H1 (cell line): Measurements from ENCODE around the gene INPP5K. TPM values are rescaled to one million over a fixed set of nuclear protein-coding genes. Genes with fewer than 3 reads are reported as not detected.
A peak's percentile ranks its signal among the peaks of the same experiment; 100 is the strongest.

ENCODE experiments used
- CTCF ChIA-PET: fragments of 300-600 bp; sonication (Branson Sonifier 250); formaldehyde crosslinking; loops from one replicate; lab custom pipeline; 2021; ENCODE audit not compliant: partially characterized antibody; lab: Charles Lee
- POLR2A ChIA-PET: fragments of 300-600 bp; sonication (Branson Sonifier 250); formaldehyde crosslinking; loops from one replicate; lab custom pipeline; 2021; ENCODE audit warnings: inconsistent platforms; ENCODE audit not compliant: partially characterized antibody; lab: Charles Lee
- DNase-seq, 2 experiments: peaks; one replicate each; pipeline versions ENCODE4 v3.0.0 to v3.0.0-alpha.2; 2010 to 2022; ENCODE audit warnings: low spot score in 2 of 2, low read depth in 1 of 2, mixed read lengths in 1 of 2
- FAIRE-seq: peaks from 2 replicates; lab custom pipeline; 2011; peaks lifted over from hg19 to GRCh38; lab: Jason Lieb, UNC
- H2AFZ ChIP-seq: 2 replicates; pipeline ENCODE4 v1.8.1; 2012; ENCODE audit warnings: low read length, inconsistent platforms
- H2AK5ac ChIP-seq: 2 replicates; pipeline ENCODE4 v1.6.1; 2013; ENCODE audit warnings: low read depth, low read length
- H2BK120ac ChIP-seq: replicated peaks from 2 replicates; pipeline ENCODE3; 2013; ENCODE audit warnings: low read depth, low read length, inconsistent platforms
- H2BK12ac ChIP-seq: 2 replicates; pipeline ENCODE4 v1.6.1; 2013; ENCODE audit warnings: low read depth, low read length
- H2BK15ac ChIP-seq: 2 replicates; pipeline ENCODE4 v1.6.1; 2013; ENCODE audit warnings: low read length
- H2BK20ac ChIP-seq: 2 replicates; pipeline ENCODE4 v1.6.1; 2013; ENCODE audit warnings: low read length
- H2BK5ac ChIP-seq: 2 replicates; pipeline ENCODE4 v1.6.1; 2013; ENCODE audit warnings: low read depth, low read length
- H3K14ac ChIP-seq: 2 replicates; pipeline ENCODE4 v1.6.1; 2013; ENCODE audit warnings: inconsistent platforms; ENCODE audit not compliant: insufficient read length
- H3K18ac ChIP-seq: 2 replicates; pipeline ENCODE4 v1.6.1; 2013; ENCODE audit warnings: low read length; ENCODE audit errors: extremely low read depth
- H3K23ac ChIP-seq: 2 replicates; pipeline ENCODE4 v1.6.1; 2013; ENCODE audit warnings: inconsistent platforms; ENCODE audit not compliant: insufficient read length
- H3K23me2 ChIP-seq: 2 replicates; pipeline ENCODE4 v1.6.1; 2013; ENCODE audit warnings: low read depth, low read length
- H3K27ac ChIP-seq: 2 replicates; pipeline ENCODE4 v1.6.1; 2011; ENCODE audit warnings: low read depth, low read length, inconsistent platforms
- H3K27me3 ChIP-seq, 4 experiments: replicated peaks in 1 of 4; 1 replicate in 1 of 4; 2 replicates in 3 of 4; pipeline versions ENCODE4 v1.6.1 to v1.8.1; 2011 to 2013; ENCODE audit warnings: low read length in 3 of 4, mild to moderate bottlenecking in 3 of 4, inconsistent platforms in 2 of 4, mixed read lengths in 2 of 4, moderate library complexity in 1 of 4; ENCODE audit not compliant: control insufficient read depth in 3 of 4, insufficient read depth in 3 of 4; ENCODE audit errors: extremely low read depth in 1 of 4
- H3K36me3 ChIP-seq, 4 experiments: 2 replicates each; pipeline versions ENCODE4 v1.6.1 to v1.8.1; 2011 to 2013; ENCODE audit warnings: mild to moderate bottlenecking in 4 of 4, low read length in 3 of 4, moderate library complexity in 2 of 4, control low read depth in 1 of 4, inconsistent platforms in 1 of 4; ENCODE audit not compliant: insufficient read depth in 4 of 4, control insufficient read depth in 2 of 4
- H3K4ac ChIP-seq: replicated peaks from 2 replicates; pipeline ENCODE3; 2013; ENCODE audit warnings: low read length, low read depth, mixed read lengths, inconsistent platforms; ENCODE audit not compliant: insufficient read length
- H3K4me1 ChIP-seq, 4 experiments: replicated peaks in 1 of 4; 1 replicate in 1 of 4; 2 replicates in 3 of 4; pipeline versions ENCODE4 v1.6.1 to v1.8.1; 2011 to 2013; ENCODE audit warnings: low read length in 3 of 4, inconsistent platforms in 2 of 4, mixed read lengths in 1 of 4; ENCODE audit not compliant: insufficient read depth in 4 of 4, control insufficient read depth in 3 of 4
- H3K4me2 ChIP-seq, 2 experiments: 2 replicates each; pipeline versions ENCODE4 v1.6.1 to v1.8.1; 2011 to 2013; ENCODE audit warnings: low read depth in 2 of 2, low read length in 2 of 2, control low read depth in 1 of 2, inconsistent platforms in 1 of 2, mild to moderate bottlenecking in 1 of 2; ENCODE audit not compliant: insufficient read depth in 1 of 2
- H3K4me3 ChIP-seq, 4 experiments: fragments of 200-600, 300-600 bp in 1 of 4; sonication (generic), shearing (Covaris generic), sonication (Bioruptor Twin) in 1 of 4; 2 replicates each; pipeline versions ENCODE4 v1.5.1 to v1.8.1; 2011 to 2016; ENCODE audit warnings: low read length in 4 of 4, low read depth in 3 of 4, control low read depth in 2 of 4, inconsistent platforms in 2 of 4, mild to moderate bottlenecking in 2 of 4, mixed read lengths in 1 of 4, moderate library complexity in 1 of 4; ENCODE audit not compliant: insufficient read depth in 2 of 4; ENCODE audit errors: extremely low read depth in 1 of 4
- H3K56ac ChIP-seq: replicated peaks from 2 replicates; pipeline ENCODE3; 2013; ENCODE audit warnings: low read depth, mild to moderate bottlenecking, mixed read lengths, low read length, inconsistent platforms; ENCODE audit not compliant: insufficient read length
- H3K79me1 ChIP-seq: 2 replicates; pipeline ENCODE4 v1.6.1; 2013; ENCODE audit warnings: low read depth, low read length, control low read depth
- H3K79me2 ChIP-seq, 2 experiments: 2 replicates each; pipeline versions ENCODE4 v1.6.1 to v1.8.1; 2012 to 2013; ENCODE audit warnings: low read length in 2 of 2, mild to moderate bottlenecking in 2 of 2, inconsistent platforms in 1 of 2; ENCODE audit not compliant: insufficient read depth in 2 of 2, control insufficient read depth in 1 of 2
- H3K9ac ChIP-seq, 4 experiments: replicated peaks in 1 of 4; 1 replicate in 1 of 4; 2 replicates in 3 of 4; pipeline versions ENCODE4 v1.6.1 to v1.8.1; 2011 to 2013; ENCODE audit warnings: low read depth in 3 of 4, low read length in 3 of 4, control low read depth in 2 of 4, mild to moderate bottlenecking in 2 of 4, moderate library complexity in 2 of 4, inconsistent platforms in 1 of 4; ENCODE audit errors: extremely low read depth in 1 of 4
- H3K9me3 ChIP-seq, 2 experiments: 2 replicates each; pipeline versions ENCODE4 v1.6.1 to v1.8.1; 2012 to 2013; ENCODE audit warnings: mild to moderate bottlenecking in 2 of 2, moderate library complexity in 2 of 2, control low read depth in 1 of 2, inconsistent platforms in 1 of 2, low read depth in 1 of 2, low read length in 1 of 2, mixed read lengths in 1 of 2; ENCODE audit not compliant: insufficient read depth in 2 of 2
- H4K20me1 ChIP-seq, 2 experiments: replicated peaks in 1 of 2; 2 replicates each; pipeline versions ENCODE3 to v1.8.1; 2011 to 2013; ENCODE audit warnings: inconsistent platforms in 2 of 2, low read length in 2 of 2, mild to moderate bottlenecking in 1 of 2; ENCODE audit not compliant: insufficient read depth in 2 of 2, control insufficient read depth in 1 of 2
- H4K5ac ChIP-seq: 2 replicates; pipeline ENCODE4 v1.6.1; 2013; ENCODE audit warnings: low read length, low read depth, mixed read lengths, inconsistent platforms; ENCODE audit not compliant: insufficient read length
- H4K8ac ChIP-seq: 2 replicates; pipeline ENCODE4 v1.8.0; 2013; ENCODE audit warnings: mild to moderate bottlenecking, moderate library complexity, low read length, inconsistent platforms; ENCODE audit not compliant: insufficient read depth; ENCODE audit errors: extremely low read depth
- H4K91ac ChIP-seq: replicated peaks from 2 replicates; pipeline ENCODE3; 2013; ENCODE audit warnings: low read length, mixed read lengths, inconsistent platforms; ENCODE audit not compliant: insufficient read length
- ASH2L ChIP-seq: fragments of 200-600, 300-600 bp; sonication (generic); IDR thresholded peaks from one replicate; pipeline ENCODE4 v1.7.1; 2017; ENCODE audit warnings: low read length
- BACH1 ChIP-seq: IDR thresholded peaks from 2 replicates; pipeline ENCODE4 v1.6.1; 2012; ENCODE audit warnings: low read length, improper control_type of control experiment
- CHD2 ChIP-seq: IDR thresholded peaks from 2 replicates; pipeline ENCODE4 v1.6.1; 2012; ENCODE audit warnings: low read length, improper control_type of control experiment
- CREB1 ChIP-seq: IDR thresholded peaks from 2 replicates; pipeline ENCODE4 v1.6.1; 2012; ENCODE audit warnings: inconsistent platforms
- FOSL1 ChIP-seq: IDR thresholded peaks from 2 replicates; pipeline ENCODE4 v1.6.1; 2011; ENCODE audit warnings: mild to moderate bottlenecking, low read depth, low read length, moderate library complexity; ENCODE audit not compliant: insufficient read depth
- HDAC2 ChIP-seq, 2 experiments: fragments of 300-600 bp in 1 of 2; sonication (generic) in 1 of 2; IDR thresholded peaks; 2 replicates each; pipeline ENCODE4 v1.6.1; 2011 to 2012; ENCODE audit warnings: low read depth in 2 of 2, low read length in 2 of 2, mild to moderate bottlenecking in 2 of 2, moderate library complexity in 2 of 2, borderline replicate concordance in 1 of 2, inconsistent platforms in 1 of 2
- HDAC6 ChIP-seq: IDR thresholded peaks from one replicate; pipeline ENCODE4 v1.7.1; 2012; ENCODE audit warnings: low read depth, mild to moderate bottlenecking, inconsistent platforms, low read length, moderate library complexity
- NRF1 ChIP-seq: IDR thresholded peaks from 2 replicates; pipeline ENCODE4 v1.6.1; 2011; ENCODE audit warnings: mild to moderate bottlenecking, low read depth, low read length, improper control_type of control experiment
- PHF8 ChIP-seq: fragments of 200-600 bp; sonication (generic); conservative IDR thresholded peaks from 2 replicates; pipeline ENCODE4 v1.7.1; 2012; ENCODE audit warnings: low read depth, mild to moderate bottlenecking, inconsistent platforms, low read length, moderate library complexity
- WGBS, 2 experiments: shearing (Covaris generic) in 1 of 2; methylation state at CpG; one replicate each; pipeline versions ENCODE4 v1.1.6 to v1.1.7; 2013 to 2015; ENCODE audit warnings: low lambda C conversion rate in 2 of 2, mixed read lengths in 2 of 2, inconsistent platforms in 1 of 2, low coverage in 1 of 2, missing lambda C conversion rate in 1 of 2; ENCODE audit not compliant: insufficient replicate concordance in 2 of 2, insufficient coverage in 1 of 2, insufficient read length in 1 of 2; ENCODE audit errors: extremely low coverage in 1 of 2, missing lambda C conversion rate in 1 of 2; 5-methylcytosine and 5-hydroxymethylcytosine counted together
- long read RNA-seq, 2 experiments: library from RNA in 1 of 2; library from capped mRNA in 1 of 2; stranded (forward); transcript quantifications; one replicate each; pipeline ENCODE4 v2.0.0, GENCODE V29; 2021; ENCODE audit warnings: inconsistent platforms in 1 of 2
- polyA minus RNA-seq, 3 experiments: library from RNA; depleted of rRNA, polyadenylated mRNA; stranded (reverse); fragments of >200 nt; gene quantifications; 1 replicate in 2 of 3; 2 replicates in 1 of 3; pipeline ENCODE4 v1.2.3, GENCODE V29; 2011
- polyA plus RNA-seq, 7 experiments: library from polyadenylated mRNA; depleted of rRNA in 3 of 7; stranded (reverse) in 5 of 7; unstranded in 2 of 7; fragments of >200 nt in 5 of 7; fragments of 200-250 nt in 2 of 7; gene quantifications; 1 replicate in 5 of 7; 2 replicates in 1 of 7; 4 replicates in 1 of 7; pipeline versions ENCODE4 v1.2.1 to v1.2.3, GENCODE V29; 2011 to 2013; ENCODE audit warnings: missing spikeins in 2 of 7, mixed read lengths in 2 of 7
- total RNA-seq: library from RNA; stranded (reverse); fragmentation: NEBNext Ultra II Directional; extraction: Animal tissue kit (Norgen Biotek cat#: 25700); gene quantifications from 2 replicates; pipeline ENCODE4 v1.2.1, GENCODE V29; 2021

The INPP5K gene
- 20.4 and 21.0 TPM in 2 replicates for total RNA-seq
- polyA plus RNA-seq (2011; rRNA removed), result 24.1 and 24.7 TPM in 2 replicates
- 22.7 TPM for polyA plus RNA-seq (2011; cell fraction: cytosol; rRNA removed)
- polyA plus RNA-seq (2011; cell fraction: nucleus; rRNA removed), result 35.7 TPM
- 14.2 to 20.5 TPM (median 18.9 TPM) in 4 replicates for polyA plus RNA-seq (2012, experiment 1 of 2)
- polyA plus RNA-seq (2012, experiment 2 of 2), result 24.7 TPM
- 13.2 TPM for polyA plus RNA-seq (2013, experiment 1 of 2)
- 12.5 TPM for polyA plus RNA-seq (2013, experiment 2 of 2)
- polyA minus RNA-seq (2011; rRNA and poly(A)+ RNA removed), result 24.1 and 32.5 TPM in 2 replicates
- 23.2 TPM for polyA minus RNA-seq (2011; cell fraction: cytosol; rRNA and poly(A)+ RNA removed)
- polyA minus RNA-seq (2011; cell fraction: nucleus; rRNA and poly(A)+ RNA removed), result 24.3 TPM
- long read RNA-seq, experiment 1, transcript INPP5K-204 (12 exons, 2,988 nt), result major isoform, 9 of 19 reads
- long read RNA-seq, experiment 1, partial matches to known transcripts, result 1 of 19 reads
- long read RNA-seq, experiment 1, other reads (novel, unspliced or antisense), result 6 of 19 reads
- long read RNA-seq, experiment 2, partial matches to known transcripts, result 1 of 1 reads
- long read RNA-seq, experiment 2, other reads (novel, unspliced or antisense), result 0 of 1 reads

GRCh38 chr17:1516388-1517161 lies at the start of gene INPP5K:
INPP5K (minus strand) TSS chr17:1516612; CDS start chr17:1516499, 113 bp downstream.
- Histone ChIP-seq H3K56ac (peak within 1 kb of the TSS; percentile 87), H2BK20ac (no peak within 1 kb of the TSS), H2BK120ac (no peak within 1 kb of the TSS), H4K5ac (peak within 1 kb of the TSS; percentile 87), H3K18ac (no peak within 1 kb of the TSS; the same call in 1 of the 2 replicates), H2BK5ac (peak within 1 kb of the TSS; percentile 80), H3K27me3 (no peaks in the 10 kb centered on the region), H3K4ac (peak within 1 kb of the TSS; percentile 63), H3K4me1 (peaks cover 0 to 6% (median 3%) of the 10 kb centered on the region in 4 experiments; a peak in 5 of 7 replicates), H3K23me2 (peaks cover 6% of the 10 kb centered on the region; the same call in 1 of the 2 replicates), H2BK12ac (no peak within 1 kb of the TSS), H4K8ac (peak within 1 kb of the TSS; percentile 92), H2AFZ (no peak within 1 kb of the TSS), H3K9me3 (no peaks in the 10 kb centered on the region), H3K9ac (peak within 1 kb of the TSS; percentile 82 to 87 (median 86)), H3K23ac (no peak within 1 kb of the TSS), H3K27ac (peak within 1 kb of the TSS; percentile 75), H3K79me2 (no peaks in the 10 kb centered on the region), H3K14ac (no peak within 1 kb of the TSS), H3K36me3 (peaks cover 0 to 9% (median 1%) of the 10 kb centered on the region in 4 experiments; a peak in 5 of 8 replicates), H2AK5ac (no peak within 1 kb of the TSS), H2BK15ac (no peak within 1 kb of the TSS), H4K91ac (peak within 1 kb of the TSS; percentile 25), H4K20me1 (peaks cover 2 to 3% of the 10 kb centered on the region in 2 experiments), H3K4me3 (peak within 1 kb of the TSS; percentile 85 to 92 (median 90)), H3K79me1 (peaks cover 8% of the 10 kb centered on the region; the same call in 1 of the 2 replicates), H3K4me2 (peak within 1 kb of the TSS; percentile 63 to 95)
- ChIA-PET POLR2A (interaction anchor here (0.6 to 5.2 kb wide), 29 partner anchors 10 to 1935 kb away, joined by 3 to 30 read pairs (median 4); partner anchors contain the start of genes CRK, MYO1C, PITPNA and SLC43A2), CTCF (interaction anchor here (0.6 to 4.0 kb wide), 18 partner anchors 12 to 257 kb away, joined by 3 to 30 read pairs (median 5); partner anchors contain the start of gene MYO1C)
- DNase-seq (peak; percentile 89 to 91), FAIRE-seq (no peak)
- WGBS, 2 experiments, result 2% methylated on average over 82 of the region's 91 CpGs; no CpG with 5 or more reads in 1 of the 2 experiments
- TF ChIP-seq BACH1 (peak; percentile 81), HDAC2 (IDR thresholded peaks at IDR 0.05; ENCODE audit: borderline replicate concordance in 1 of 2, low read depth in 2 of 2, low read length in 2 of 2) (peak in 1 of 2 experiments; percentile 80; a peak in 1 of 4 replicates), CREB1 (peak; percentile 93), ASH2L (peak; percentile 62), PHF8 (peak; percentile 90), CHD2 (no peak), HDAC6 (no peak), NRF1 (peak; percentile 49), FOSL1 (no peak)
